ENCODE data around the gene HPS5. TPM values are rescaled to one million over a fixed set of nuclear protein-coding genes. Genes with fewer than 3 reads are reported as not detected.

HPS5 gene
- total RNA-seq, 1 donor from 2014 or later, result 17.0 TPM

DNA sequence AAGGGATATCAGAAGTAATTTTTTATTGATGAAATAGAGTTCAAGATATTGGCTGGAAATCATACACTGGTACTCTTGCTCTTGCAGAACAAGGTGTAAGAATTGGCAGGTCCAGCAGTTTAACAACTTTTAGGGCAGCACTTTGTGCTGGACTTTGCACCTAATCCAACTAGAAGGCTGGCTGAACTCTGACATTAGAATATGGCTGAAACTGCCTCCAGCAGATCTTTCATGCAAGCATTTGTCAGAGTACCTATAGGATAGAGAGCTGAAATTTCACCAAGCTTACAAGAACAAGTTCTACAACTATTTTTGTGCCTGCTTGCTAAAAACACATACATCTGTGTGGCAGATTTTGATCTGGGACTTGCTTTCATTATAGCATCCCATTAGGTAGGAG is 17.2 kb downstream of the HPS5 start:
- Histone ChIP-seq H3K4me3 (no peak overlapping the region), H3K36me3 (no peaks in the 10 kb centered on the region), H3K27ac (no peak overlapping the region), H3K27me3 (no peaks in the 10 kb centered on the region), H3F3A (ENCODE audit: low read depth) (no peaks in the 10 kb centered on the region), H2AFZ (replicated peaks) (no peak overlapping the region), H4K20me1 (ENCODE audit: low read depth) (no peaks in the 10 kb centered on the region), H3K9ac (no peak overlapping the region), H3K4me1 (no peaks in the 10 kb centered on the region), H3K9me3 (ENCODE audit: low read depth) (no peaks in the 10 kb centered on the region), H3K4me2 (no peak overlapping the region), H3K79me2 (ENCODE audit: low read depth) (no peaks in the 10 kb centered on the region)
- Mint-ChIP-seq H3K27me3 (ENCODE audit: insufficient read depth, low read depth) (no peaks in the 10 kb centered on the region), H3K4me3 (no peak overlapping the region), H3K36me3 (peaks cover 8% of the 10 kb centered on the region), H3K27ac (no peak overlapping the region), H3K9me3 (no peaks in the 10 kb centered on the region), H3K4me1 (no peaks in the 10 kb centered on the region)
- DNase-seq (ENCODE audit: low spot score), result no peak
- TF ChIP-seq EZH2 (IDR thresholded peaks at IDR 0.05) (no peak), EZH2phosphoT487 (IDR thresholded peaks at IDR 0.05) (no peak), CTCF (IDR thresholded peaks at IDR 0.05) (no peak)

DNA sequence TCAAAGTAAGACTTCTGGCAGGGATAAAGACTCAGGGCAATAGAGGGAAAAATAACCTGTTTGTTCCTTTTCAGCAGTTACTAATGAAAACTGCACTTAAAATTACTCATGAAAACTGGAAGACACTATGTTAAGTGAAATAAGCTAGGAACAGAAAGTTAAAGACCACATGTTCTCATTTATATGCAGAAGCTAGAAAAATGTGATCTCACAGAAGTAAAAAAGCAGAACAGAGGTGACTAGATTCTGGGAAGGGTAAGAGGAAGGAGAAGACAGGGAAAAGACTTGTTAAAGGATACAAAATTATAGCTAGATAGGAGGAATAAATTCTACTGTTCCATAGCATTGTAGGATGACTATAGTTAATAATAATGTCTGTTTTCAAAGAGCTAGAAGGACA is 22.2 kb downstream of the HPS5 start:
- H3K36me3 Mint-ChIP-seq, result peaks cover 19% of the 10 kb centered on the region
- H3K27ac ChIP-seq, result no peak overlapping the region
- H4K20me1 ChIP-seq (ENCODE audit: low read depth), result no peaks in the 10 kb centered on the region
- no peak overlapping the region for H2AFZ ChIP-seq (replicated peaks)
- no peaks in the 10 kb centered on the region for H3K27me3 ChIP-seq
- H3K27ac Mint-ChIP-seq, result no peak overlapping the region
- no peaks in the 10 kb centered on the region for H3K79me2 ChIP-seq (ENCODE audit: low read depth)
- H3K4me1 ChIP-seq, result no peaks in the 10 kb centered on the region
- no peak overlapping the region for H3K4me3 Mint-ChIP-seq
- no peaks in the 10 kb centered on the region for H3K4me1 Mint-ChIP-seq
- H3K4me2 ChIP-seq, result no peak overlapping the region
- H3K4me3 ChIP-seq, result no peak overlapping the region
- H3K9me3 Mint-ChIP-seq, result no peaks in the 10 kb centered on the region
- no peaks in the 10 kb centered on the region for H3F3A ChIP-seq (ENCODE audit: low read depth)
- no peak for TF ChIP-seq EZH2 (IDR thresholded peaks at IDR 0.05)
- TF ChIP-seq EZH2phosphoT487 (IDR thresholded peaks at IDR 0.05), result no peak
- no peak for TF ChIP-seq CTCF (IDR thresholded peaks at IDR 0.05)
- H3K9me3 ChIP-seq (ENCODE audit: low read depth), result no peaks in the 10 kb centered on the region
- peaks cover 6% of the 10 kb centered on the region for H3K36me3 ChIP-seq
- no peak for DNase-seq (ENCODE audit: low spot score)
- no peaks in the 10 kb centered on the region for H3K27me3 Mint-ChIP-seq (ENCODE audit: insufficient read depth, low read depth)
- no peak overlapping the region for H3K9ac ChIP-seq

- no peak overlapping the region for H3K4me2 ChIP-seq
- no peaks in the 10 kb centered on the region for H3K9me3 Mint-ChIP-seq
- no peak overlapping the region for H3K4me3 Mint-ChIP-seq
- H3K4me1 Mint-ChIP-seq, result no peaks in the 10 kb centered on the region
- no peak overlapping the region for H3K4me3 ChIP-seq
- no peaks in the 10 kb centered on the region for H3K27me3 Mint-ChIP-seq (ENCODE audit: insufficient read depth, low read depth)
- H3K36me3 Mint-ChIP-seq, result peaks cover 27% of the 10 kb centered on the region
- DNase-seq (ENCODE audit: low spot score), result no peak
- no peak overlapping the region for H2AFZ ChIP-seq (replicated peaks)
- peaks cover 6% of the 10 kb centered on the region for H3K36me3 ChIP-seq
- no peak overlapping the region for H3K9ac ChIP-seq
- H3K27me3 ChIP-seq, result no peaks in the 10 kb centered on the region
- H4K20me1 ChIP-seq (ENCODE audit: low read depth), result no peaks in the 10 kb centered on the region
- no peaks in the 10 kb centered on the region for H3K9me3 ChIP-seq (ENCODE audit: low read depth)
- TF ChIP-seq EZH2phosphoT487 (IDR thresholded peaks at IDR 0.05) (no peak), EZH2 (IDR thresholded peaks at IDR 0.05) (no peak), CTCF (IDR thresholded peaks at IDR 0.05) (no peak)
- no peaks in the 10 kb centered on the region for H3K79me2 ChIP-seq (ENCODE audit: low read depth)
- no peak overlapping the region for H3K27ac ChIP-seq
- H3K4me1 ChIP-seq, result no peaks in the 10 kb centered on the region
- no peaks in the 10 kb centered on the region for H3F3A ChIP-seq (ENCODE audit: low read depth)
- H3K27ac Mint-ChIP-seq, result no peak overlapping the region
These were observed 26.6 kb downstream of the HPS5 start for GRCh38 chr11:18295316-18295715.

All from neural progenitor cell (in vitro differentiated cells).